OCI-LY1 (cell line): ENCODE measurements around the gene ROR2.

Experiments used
- EZH2 ChIP-seq: fragments of 200-600 bp; sonication (generic), shearing (Covaris generic); IDR thresholded peaks from 2 replicates; pipeline ENCODE4 v1.8.0; 2017; ENCODE audit warnings: borderline replicate concordance, mixed run types, mild to moderate bottlenecking, antibody characterized with exemption, low read length, moderate library complexity, mixed read lengths
- TF ChIP-seq, protein P1 (sequence below): fragments of 200-600 bp; sonication (generic), shearing (Covaris generic); IDR thresholded peaks from 2 replicates; pipeline ENCODE4 v1.5.1; 2017; ENCODE audit warnings: mild to moderate bottlenecking, antibody characterized with exemption, low read length, moderate library complexity, mixed read lengths

- TF ChIP-seq, protein P1, sequence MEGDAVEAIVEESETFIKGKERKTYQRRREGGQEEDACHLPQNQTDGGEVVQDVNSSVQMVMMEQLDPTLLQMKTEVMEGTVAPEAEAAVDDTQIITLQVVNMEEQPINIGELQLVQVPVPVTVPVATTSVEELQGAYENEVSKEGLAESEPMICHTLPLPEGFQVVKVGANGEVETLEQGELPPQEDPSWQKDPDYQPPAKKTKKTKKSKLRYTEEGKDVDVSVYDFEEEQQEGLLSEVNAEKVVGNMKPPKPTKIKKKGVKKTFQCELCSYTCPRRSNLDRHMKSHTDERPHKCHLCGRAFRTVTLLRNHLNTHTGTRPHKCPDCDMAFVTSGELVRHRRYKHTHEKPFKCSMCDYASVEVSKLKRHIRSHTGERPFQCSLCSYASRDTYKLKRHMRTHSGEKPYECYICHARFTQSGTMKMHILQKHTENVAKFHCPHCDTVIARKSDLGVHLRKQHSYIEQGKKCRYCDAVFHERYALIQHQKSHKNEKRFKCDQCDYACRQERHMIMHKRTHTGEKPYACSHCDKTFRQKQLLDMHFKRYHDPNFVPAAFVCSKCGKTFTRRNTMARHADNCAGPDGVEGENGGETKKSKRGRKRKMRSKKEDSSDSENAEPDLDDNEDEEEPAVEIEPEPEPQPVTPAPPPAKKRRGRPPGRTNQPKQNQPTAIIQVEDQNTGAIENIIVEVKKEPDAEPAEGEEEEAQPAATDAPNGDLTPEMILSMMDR: no peak
- no peak for TF ChIP-seq EZH2
Observed at GRCh38 chr9:91567642-91568274, 382.3 kb downstream of the ROR2 start.
